T-helper 17 cell (primary cell): ENCODE data around the gene SYNRG. TPM values are rescaled to one million over a fixed set of nuclear protein-coding genes. Genes with fewer than 3 reads are reported as not detected.
"Not testable (repeated sequence)": the region's sequence is repeated elsewhere in the genome, so short reads cannot be mapped to it uniquely, and the experiment has no call there.

Experiments
- ATAC-seq: fragments of 150-1000 bp; cut with Tn5 transposase; 2 replicates; pipeline ENCODE4 v1.10.0; 2021; ENCODE audit warnings: mild to moderate bottlenecking, moderate library complexity
- DNase-seq, 3 donors: peaks; one replicate each; pipeline versions ENCODE4 v3.0.0 to v3.0.0-alpha.2; 2020 to 2021
- H3K9me3 ChIP-seq: one replicate; pipeline ENCODE4 v1.7.0; 2013; ENCODE audit warnings: low read length, mild to moderate bottlenecking; ENCODE audit not compliant: control insufficient read depth, poor library complexity, severe bottlenecking
- H3K27ac Mint-ChIP-seq: one replicate; pipeline ENCODE4 v1.8.0; 2022; ENCODE audit warnings: mild to moderate bottlenecking, moderate library complexity, mixed read lengths
- H3K27me3 Mint-ChIP-seq: one replicate; pipeline ENCODE4 v1.8.0; 2022; ENCODE audit warnings: mixed read lengths
- H3K36me3 Mint-ChIP-seq: one replicate; pipeline ENCODE4 v1.8.0; 2022; ENCODE audit warnings: low read depth, mixed read lengths
- H3K4me1 Mint-ChIP-seq: one replicate; pipeline ENCODE4 v1.8.0; 2022; ENCODE audit warnings: mild to moderate bottlenecking, mixed read lengths
- H3K4me3 Mint-ChIP-seq: one replicate; pipeline ENCODE4 v1.8.0; 2022; ENCODE audit warnings: mild to moderate bottlenecking, moderate library complexity, mixed read lengths
- total RNA-seq, 4 donors: library from RNA in 2 of 4; stranded (reverse) in 2 of 4; gene quantifications; one replicate each; pipeline ENCODE4 v1.2.3 and lab custom pipeline; 2022 to 2026

Gene SYNRG
- total RNA-seq, 2 donors from 2014 or later, result 76.2 to 91.9 TPM

- Mint-ChIP-seq H3K27me3 (no peaks in the 10 kb centered on the region), H3K4me1 (peaks cover 8% of the 10 kb centered on the region), H3K4me3 (no peak overlapping the region), H3K36me3 (peaks cover 8% of the 10 kb centered on the region), H3K27ac (no peak overlapping the region)
- no peaks in the 10 kb centered on the region for H3K9me3 ChIP-seq
- no peak for DNase-seq
- no peak for ATAC-seq
Measured at GRCh38 chr17:37520174-37520573, 89.0 kb downstream of the SYNRG start.

- no peak overlapping the region for H3K27ac Mint-ChIP-seq
Measured at GRCh38 chr17:37519251-37519985, 89.8 kb downstream of the SYNRG start.

GRCh38 chr17:37518826-37519225, 90.4 kb downstream of the SYNRG start:
- Mint-ChIP-seq H3K27ac (no peak overlapping the region), H3K4me1 (peaks cover 8% of the 10 kb centered on the region), H3K36me3 (peaks cover 6% of the 10 kb centered on the region), H3K27me3 (no peaks in the 10 kb centered on the region), H3K4me3 (no peak overlapping the region)
- ATAC-seq (no peak), DNase-seq (no peak)
- no peaks in the 10 kb centered on the region for H3K9me3 ChIP-seq

More at GRCh38 chr17:37519251-37519985, 89.8 kb downstream of the SYNRG start:
- Mint-ChIP-seq H3K4me1 (peaks cover 8% of the 10 kb centered on the region), H3K27me3 (no peaks in the 10 kb centered on the region), H3K4me3 (no peak overlapping the region), H3K36me3 (peaks cover 6% of the 10 kb centered on the region)
- no peak for ATAC-seq
- H3K9me3 ChIP-seq, result no peaks in the 10 kb centered on the region
- DNase-seq, result no peak

GRCh38 chr17:37517881-37518280, 91.3 kb downstream of the SYNRG start:
- Mint-ChIP-seq H3K4me3 (no peak overlapping the region), H3K27ac (no peak overlapping the region), H3K27me3 (no peaks in the 10 kb centered on the region), H3K36me3 (peaks cover 2% of the 10 kb centered on the region), H3K4me1 (peaks cover 5% of the 10 kb centered on the region)
- ATAC-seq (no peak), DNase-seq (no peak)
- no peaks in the 10 kb centered on the region for H3K9me3 ChIP-seq

- peaks cover 2% of the 10 kb centered on the region for H3K36me3 Mint-ChIP-seq
Measured at GRCh38 chr17:37516127-37516571, 93.1 kb downstream of the SYNRG start.

GRCh38 chr17:37513711-37514110, 95.5 kb downstream of the SYNRG start:
- ATAC-seq (no peak), DNase-seq (no peak)
- Mint-ChIP-seq H3K4me3 (no peak overlapping the region), H3K36me3 (no peaks in the 10 kb centered on the region), H3K4me1 (peaks cover 13% of the 10 kb centered on the region), H3K27ac (no peak overlapping the region), H3K27me3 (no peaks in the 10 kb centered on the region)
- H3K9me3 ChIP-seq, result no peaks in the 10 kb centered on the region

More at GRCh38 chr17:37516127-37516571, 93.1 kb downstream of the SYNRG start:
- no peaks in the 10 kb centered on the region for H3K27me3 Mint-ChIP-seq
- DNase-seq, result no peak
- H3K9me3 ChIP-seq, result no peaks in the 10 kb centered on the region
- no peak for ATAC-seq
- peak overlapping the region; percentile 56 for H3K27ac Mint-ChIP-seq
- H3K4me3 Mint-ChIP-seq, result no peak overlapping the region
- peaks cover 5% of the 10 kb centered on the region for H3K4me1 Mint-ChIP-seq

- H3K27me3 Mint-ChIP-seq, result no peaks in the 10 kb centered on the region
- H3K4me1 Mint-ChIP-seq, result peaks cover 13% of the 10 kb centered on the region
- H3K27ac Mint-ChIP-seq, result no peak overlapping the region
- H3K4me3 Mint-ChIP-seq, result no peak overlapping the region
- ATAC-seq, result no peak
- no peaks in the 10 kb centered on the region for H3K9me3 ChIP-seq
- DNase-seq, result no peak
- no peaks in the 10 kb centered on the region for H3K36me3 Mint-ChIP-seq
Measured at GRCh38 chr17:37512442-37513068, 96.7 kb downstream of the SYNRG start.

- H3K27ac Mint-ChIP-seq, ATAC-seq, H3K9me3 ChIP-seq, H3K4me3 Mint-ChIP-seq, H3K27me3 Mint-ChIP-seq, DNase-seq, H3K36me3 Mint-ChIP-seq: not testable (repeated sequence)
- H3K4me1 Mint-ChIP-seq, result peaks cover 15% of the 10 kb centered on the region
Measured at GRCh38 chr17:37511642-37512041, 97.6 kb downstream of the SYNRG start.

GRCh38 chr17:37510056-37510455, 99.2 kb downstream of the SYNRG start:
- DNase-seq (no peak), ATAC-seq (no peak)
- Mint-ChIP-seq H3K36me3 (no peaks in the 10 kb centered on the region), H3K4me3 (no peak overlapping the region), H3K27ac (no peak overlapping the region), H3K4me1 (peaks cover 20% of the 10 kb centered on the region), H3K27me3 (no peaks in the 10 kb centered on the region)
- no peaks in the 10 kb centered on the region for H3K9me3 ChIP-seq

- Mint-ChIP-seq H3K27me3 (no peaks in the 10 kb centered on the region), H3K4me3 (no peak overlapping the region), H3K36me3 (no peaks in the 10 kb centered on the region), H3K4me1 (peaks cover 18% of the 10 kb centered on the region), H3K27ac (no peak overlapping the region)
- no peaks in the 10 kb centered on the region for H3K9me3 ChIP-seq
- ATAC-seq (no peak), DNase-seq (no peak)
Measured at GRCh38 chr17:37507111-37507510, 102.1 kb downstream of the SYNRG start.

- H3K9me3 ChIP-seq, result no peaks in the 10 kb centered on the region
- no peak for DNase-seq
- Mint-ChIP-seq H3K27me3 (no peaks in the 10 kb centered on the region), H3K4me1 (peaks cover 18% of the 10 kb centered on the region), H3K36me3 (no peaks in the 10 kb centered on the region), H3K27ac (no peak overlapping the region), H3K4me3 (no peak overlapping the region)
- peak; percentile 62 for ATAC-seq
Measured at GRCh38 chr17:37506678-37507077, 102.5 kb downstream of the SYNRG start.

- H3K9me3 ChIP-seq, result no peaks in the 10 kb centered on the region
- Mint-ChIP-seq H3K4me1 (peaks cover 14% of the 10 kb centered on the region), H3K4me3 (no peak overlapping the region), H3K36me3 (no peaks in the 10 kb centered on the region), H3K27ac (no peak overlapping the region), H3K27me3 (no peaks in the 10 kb centered on the region)
- DNase-seq (no peak), ATAC-seq (no peak)
Measured at GRCh38 chr17:37505333-37505732, 103.9 kb downstream of the SYNRG start.

- Mint-ChIP-seq H3K4me1 (peaks cover 7% of the 10 kb centered on the region), H3K27ac (no peak overlapping the region), H3K36me3 (no peaks in the 10 kb centered on the region)
Measured at GRCh38 chr17:37503148-37503547, 106.1 kb downstream of the SYNRG start.

More at GRCh38 chr17:37503148-37503547, 106.1 kb downstream of the SYNRG start:
- DNase-seq (no peak), ATAC-seq (no peak)
- H3K9me3 ChIP-seq, result no peaks in the 10 kb centered on the region
- Mint-ChIP-seq H3K4me3 (no peak overlapping the region), H3K27me3 (no peaks in the 10 kb centered on the region)
